Karpas-422 (cell line): Measurements from ENCODE around the gene BNC2. TPM values are rescaled to one million over a fixed set of nuclear protein-coding genes. Genes with fewer than 3 reads are reported as not detected.

Experiments used
- DNase-seq: peaks from one replicate; pipeline ENCODE4 v3.0.0-alpha.2; 2015
- H2AFZ ChIP-seq: fragments of 200-600 bp; sonication (generic); 2 replicates; pipeline ENCODE4 v1.6.1; 2014; ENCODE audit warnings: antibody characterized with exemption, low read length, mixed read lengths
- H3K27ac ChIP-seq: fragments of 200-600 bp; sonication (generic); 2 replicates; pipeline ENCODE4 v1.5.1; 2014; ENCODE audit warnings: mild to moderate bottlenecking, low read length, moderate library complexity
- H3K27me3 ChIP-seq: fragments of 200-600 bp; sonication (generic); 2 replicates; pipeline ENCODE4 v1.6.1; 2014; ENCODE audit warnings: low read length, mixed read lengths
- H3K36me3 ChIP-seq: fragments of 200-600 bp; sonication (generic); 2 replicates; pipeline ENCODE4 v1.6.1; 2014; ENCODE audit warnings: low read length, mixed read lengths; ENCODE audit not compliant: insufficient read depth
- H3K4me1 ChIP-seq: fragments of 200-600 bp; sonication (generic); 2 replicates; pipeline ENCODE4 v1.6.1; 2014; ENCODE audit warnings: mild to moderate bottlenecking, low read length, mixed read lengths
- H3K4me2 ChIP-seq: fragments of 200-600 bp; sonication (generic); 2 replicates; pipeline ENCODE4 v1.6.1; 2014; ENCODE audit warnings: low read length, low read depth, mild to moderate bottlenecking; ENCODE audit not compliant: poor library complexity, severe bottlenecking
- H3K4me3 ChIP-seq: fragments of 200-600 bp; sonication (generic); 2 replicates; pipeline ENCODE4 v1.5.1; 2014; ENCODE audit warnings: mild to moderate bottlenecking, antibody characterized with exemption, low read length, mixed read lengths
- H3K79me2 ChIP-seq: fragments of 200-600 bp; sonication (generic); 2 replicates; pipeline ENCODE4 v1.6.1; 2014; ENCODE audit warnings: mild to moderate bottlenecking, low read length, mixed read lengths
- H3K9ac ChIP-seq: fragments of 200-600 bp; sonication (generic); 2 replicates; pipeline ENCODE4 v1.6.0; 2014; ENCODE audit warnings: low read length
- H3K9me2 ChIP-seq: fragments of 200-600 bp; sonication (generic), shearing (Covaris generic); replicated peaks from 2 replicates; pipeline ENCODE4 v1.6.0; 2014; ENCODE audit warnings: mild to moderate bottlenecking, low read length, moderate library complexity; ENCODE audit not compliant: insufficient read depth
- H3K9me3 ChIP-seq: fragments of 300-700, 200-600 bp; sonication (generic); 2 replicates; pipeline ENCODE4 v1.6.1; 2014; ENCODE audit warnings: low read length, mixed read lengths
- H4K20me1 ChIP-seq: fragments of 200-600 bp; sonication (generic); 2 replicates; pipeline ENCODE4 v1.6.1; 2014; ENCODE audit warnings: mild to moderate bottlenecking, antibody characterized with exemption, low read length, low read depth; ENCODE audit not compliant: insufficient read depth
- total RNA-seq: library from RNA; depleted of rRNA; stranded (reverse); fragments of >200 nt; shearing (Covaris generic); gene quantifications from 2 replicates; pipeline ENCODE4 v1.2.3, GENCODE V29; 2014; ENCODE audit warnings: low replicate concordance

The BNC2 gene
- total RNA-seq, 1 experiment from 2014 or later: not detected

DNA sequence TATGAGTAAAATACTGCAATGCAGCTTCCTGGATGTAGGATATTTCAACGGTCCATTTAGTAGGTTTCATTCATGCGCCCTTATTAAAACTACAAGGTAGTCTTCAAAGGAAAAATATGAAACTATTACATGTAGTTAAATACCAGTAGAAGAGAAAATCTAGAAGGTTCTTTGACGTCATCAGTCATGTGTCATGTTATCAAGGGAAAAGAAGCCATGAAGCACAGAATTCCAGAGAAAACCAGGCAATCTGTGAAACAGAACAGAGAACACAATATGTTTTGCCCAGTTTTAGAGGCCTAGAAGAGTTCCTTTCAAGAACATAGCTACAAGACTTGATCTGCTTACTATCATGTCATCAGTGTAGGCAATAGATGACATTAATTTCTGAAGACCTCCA lies 38.4 kb downstream of the BNC2 start:
- Histone ChIP-seq H3K4me3 (no peak overlapping the region), H2AFZ (no peak overlapping the region), H3K4me2 (no peak overlapping the region), H3K27me3 (no peaks in the 10 kb centered on the region; the same call in 1 of the 2 replicates), H3K36me3 (no peaks in the 10 kb centered on the region), H3K79me2 (no peaks in the 10 kb centered on the region), H4K20me1 (no peaks in the 10 kb centered on the region), H3K27ac (no peak overlapping the region), H3K4me1 (no peaks in the 10 kb centered on the region), H3K9me2 (no peaks in the 10 kb centered on the region; the same call in 1 of the 2 replicates), H3K9ac (no peak overlapping the region), H3K9me3 (no peaks in the 10 kb centered on the region)
- DNase-seq: no peak

DNA sequence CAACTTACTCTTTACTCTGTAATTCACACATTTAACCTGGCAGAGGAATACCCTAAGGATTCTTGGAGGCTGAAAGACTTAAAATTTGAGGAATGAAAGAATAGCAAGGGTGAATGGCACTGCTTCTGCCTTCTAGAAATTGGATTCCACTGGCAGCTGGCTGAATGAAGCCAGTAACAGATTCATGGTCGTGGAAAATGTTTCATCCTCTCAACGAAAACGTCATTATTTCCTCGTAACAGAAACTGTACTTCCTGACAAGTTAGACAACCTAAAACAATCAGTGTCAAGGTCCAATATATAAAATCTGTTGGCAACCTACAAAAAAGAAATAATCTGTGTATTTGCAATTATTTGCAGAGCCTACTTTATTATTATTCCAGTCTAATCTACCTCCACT lies 39.7 kb downstream of the BNC2 start:
- Histone ChIP-seq H4K20me1 (no peaks in the 10 kb centered on the region), H3K9me2 (no peaks in the 10 kb centered on the region; the same call in 1 of the 2 replicates), H3K9me3 (no peaks in the 10 kb centered on the region), H3K9ac (no peak overlapping the region), H3K4me3 (no peak overlapping the region), H3K27ac (no peak overlapping the region), H3K79me2 (no peaks in the 10 kb centered on the region), H3K4me1 (no peaks in the 10 kb centered on the region), H3K4me2 (no peak overlapping the region), H3K36me3 (no peaks in the 10 kb centered on the region), H3K27me3 (no peaks in the 10 kb centered on the region; the same call in 1 of the 2 replicates), H2AFZ (no peak overlapping the region)
- DNase-seq: no peak

GRCh38 chr9:16828340-16829281 lies 41.9 kb downstream of the BNC2 start:
- no peaks in the 10 kb centered on the region for H3K79me2 ChIP-seq
- no peaks in the 10 kb centered on the region; the same call in 1 of the 2 replicates for H3K27me3 ChIP-seq
- H4K20me1 ChIP-seq: no peaks in the 10 kb centered on the region
- no peaks in the 10 kb centered on the region for H3K4me1 ChIP-seq
- no peaks in the 10 kb centered on the region for H3K36me3 ChIP-seq
- H3K4me3 ChIP-seq: no peak overlapping the region
- DNase-seq: no peak
- H3K9ac ChIP-seq: no peak overlapping the region
- no peaks in the 10 kb centered on the region for H3K9me3 ChIP-seq
- no peaks in the 10 kb centered on the region for H3K9me2 ChIP-seq
- H2AFZ ChIP-seq: no peak overlapping the region
- H3K27ac ChIP-seq: no peak overlapping the region
- H3K4me2 ChIP-seq: no peak overlapping the region

- H2AFZ ChIP-seq: no peak overlapping the region
- H4K20me1 ChIP-seq: no peaks in the 10 kb centered on the region
- no peak overlapping the region for H3K4me3 ChIP-seq
- no peak overlapping the region for H3K9ac ChIP-seq
- no peaks in the 10 kb centered on the region for H3K79me2 ChIP-seq
- H3K36me3 ChIP-seq: no peaks in the 10 kb centered on the region
- no peak overlapping the region for H3K4me2 ChIP-seq
- H3K9me2 ChIP-seq: no peaks in the 10 kb centered on the region
- H3K4me1 ChIP-seq: no peaks in the 10 kb centered on the region
- H3K27ac ChIP-seq: no peak overlapping the region
- no peaks in the 10 kb centered on the region for H3K27me3 ChIP-seq
- H3K9me3 ChIP-seq: no peaks in the 10 kb centered on the region
- no peak for DNase-seq
These were observed 44.4 kb downstream of the BNC2 start for GRCh38 chr9:16825971-16826625.

- Histone ChIP-seq H3K9ac (no peak overlapping the region), H3K9me2 (no peaks in the 10 kb centered on the region), H3K27ac (no peak overlapping the region), H3K27me3 (no peaks in the 10 kb centered on the region), H3K79me2 (no peaks in the 10 kb centered on the region), H3K4me3 (no peak overlapping the region), H4K20me1 (no peaks in the 10 kb centered on the region), H3K4me1 (no peaks in the 10 kb centered on the region), H3K9me3 (no peaks in the 10 kb centered on the region), H3K36me3 (no peaks in the 10 kb centered on the region), H3K4me2 (no peak overlapping the region), H2AFZ (no peak overlapping the region)
- DNase-seq: no peak
These were observed 45.1 kb downstream of the BNC2 start for GRCh38 chr9:16825331-16825725.

DNA sequence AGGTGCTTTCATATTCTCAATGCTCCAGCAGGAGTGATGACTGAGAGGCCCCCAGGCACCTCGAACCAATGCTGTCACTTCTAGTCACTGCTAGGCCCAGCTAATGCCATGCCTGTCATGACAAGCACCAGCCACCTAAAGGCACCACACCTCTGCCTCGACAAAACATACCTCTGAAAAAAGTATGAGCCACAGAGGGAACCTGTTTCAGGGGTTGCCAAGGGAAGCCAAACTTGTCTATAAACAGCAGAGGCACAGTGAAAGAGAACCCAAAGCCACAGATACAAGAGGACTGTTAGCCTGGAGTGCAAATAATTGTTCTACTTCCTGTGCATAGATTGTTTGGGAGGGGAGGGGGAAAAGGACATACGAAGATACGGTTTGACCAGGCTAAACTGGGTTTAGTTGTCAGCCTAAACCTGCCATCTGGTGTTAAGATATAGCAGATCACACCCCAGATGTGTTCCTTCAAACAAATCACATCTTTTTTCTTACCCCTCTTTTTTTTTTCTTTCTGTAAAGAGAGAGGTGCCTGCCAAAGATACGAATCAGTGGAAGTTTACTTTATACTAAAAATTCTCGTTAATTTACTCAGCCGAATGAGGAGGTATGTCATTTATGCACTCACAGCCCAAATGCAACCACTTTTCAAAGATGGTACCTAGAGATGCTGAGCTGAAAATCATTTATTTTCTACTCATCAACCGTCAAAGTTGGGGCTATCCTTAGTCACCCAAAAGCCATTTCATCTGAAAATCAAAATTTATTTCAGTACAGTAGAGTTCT lies 45.7 kb downstream of the BNC2 start:
- Histone ChIP-seq H2AFZ (no peak overlapping the region), H4K20me1 (no peaks in the 10 kb centered on the region), H3K27me3 (no peaks in the 10 kb centered on the region), H3K9ac (no peak overlapping the region), H3K36me3 (no peaks in the 10 kb centered on the region), H3K9me3 (no peaks in the 10 kb centered on the region), H3K9me2 (no peaks in the 10 kb centered on the region), H3K4me1 (no peaks in the 10 kb centered on the region), H3K4me3 (no peak overlapping the region), H3K4me2 (no peak overlapping the region), H3K79me2 (no peaks in the 10 kb centered on the region), H3K27ac (no peak overlapping the region)
- DNase-seq: no peak

- no peaks in the 10 kb centered on the region for H3K9me3 ChIP-seq
- H3K9ac ChIP-seq: no peak overlapping the region
- H4K20me1 ChIP-seq: no peaks in the 10 kb centered on the region
- H3K79me2 ChIP-seq: no peaks in the 10 kb centered on the region
- H3K36me3 ChIP-seq: no peaks in the 10 kb centered on the region
- no peak overlapping the region for H2AFZ ChIP-seq
- H3K4me3 ChIP-seq: no peak overlapping the region
- H3K9me2 ChIP-seq: no peaks in the 10 kb centered on the region
- DNase-seq: no peak
- H3K4me1 ChIP-seq: no peaks in the 10 kb centered on the region
- H3K27me3 ChIP-seq: no peaks in the 10 kb centered on the region
- no peak overlapping the region for H3K4me2 ChIP-seq
- H3K27ac ChIP-seq: no peak overlapping the region
These were observed 46.6 kb downstream of the BNC2 start for GRCh38 chr9:16823906-16824305.

- Histone ChIP-seq H3K9me2 (no peaks in the 10 kb centered on the region), H3K27ac (no peak overlapping the region), H3K4me1 (no peaks in the 10 kb centered on the region), H3K36me3 (no peaks in the 10 kb centered on the region), H2AFZ (no peak overlapping the region), H4K20me1 (no peaks in the 10 kb centered on the region), H3K4me2 (no peak overlapping the region), H3K9me3 (no peaks in the 10 kb centered on the region), H3K4me3 (no peak overlapping the region), H3K27me3 (no peaks in the 10 kb centered on the region), H3K79me2 (no peaks in the 10 kb centered on the region), H3K9ac (no peak overlapping the region)
- DNase-seq: no peak
These were observed 49.1 kb downstream of the BNC2 start for GRCh38 chr9:16821344-16821743.
